ENCODE results near the gene CFDP1.
A peak's percentile ranks its signal among the peaks of the same experiment; 100 is the strongest.

- TF ChIP-seq CTCF (IDR thresholded peaks at IDR 0.05) (peak in 2 of 7 experiments; percentile 10 to 31), EP300 (IDR thresholded peaks at IDR 0.05) (no peak), POLR2A (IDR thresholded peaks at IDR 0.05) (peak in 2 of 4 donors; percentile 27 to 38)
These were observed at the start of gene CFDP1 for GRCh38 chr16:75432828-75433731.
